Osteocyte (in vitro differentiated cells): ENCODE data around the gene CLIP4. TPM values are rescaled to one million over a fixed set of nuclear protein-coding genes. Genes with fewer than 3 reads are reported as not detected.

ENCODE experiments used
- DNase-seq: peaks from one replicate; pipeline ENCODE4 v3.0.0; 2021; ENCODE audit warnings: mixed read lengths; ENCODE audit not compliant: unreplicated experiment; ENCODE audit errors: extremely low spot score
- H3K27ac Mint-ChIP-seq: one replicate; pipeline ENCODE4 v1.8.0; 2021; ENCODE audit warnings: mild to moderate bottlenecking, mixed read lengths; ENCODE audit not compliant: unreplicated experiment
- H3K27me3 Mint-ChIP-seq: one replicate; pipeline ENCODE4 v1.8.0; 2021; ENCODE audit warnings: mixed read lengths; ENCODE audit not compliant: unreplicated experiment
- H3K36me3 Mint-ChIP-seq: one replicate; pipeline ENCODE4 v1.8.0; 2021; ENCODE audit warnings: mixed read lengths; ENCODE audit not compliant: unreplicated experiment
- H3K4me1 Mint-ChIP-seq: one replicate; pipeline ENCODE4 v1.8.0; 2021; ENCODE audit warnings: mixed read lengths; ENCODE audit not compliant: unreplicated experiment
- H3K4me3 Mint-ChIP-seq: one replicate; pipeline ENCODE4 v1.8.0; 2021; ENCODE audit warnings: mild to moderate bottlenecking, moderate library complexity, mixed read lengths; ENCODE audit not compliant: unreplicated experiment
- H3K9me3 Mint-ChIP-seq: one replicate; pipeline ENCODE4 v1.8.0; 2021; ENCODE audit warnings: mixed read lengths; ENCODE audit not compliant: unreplicated experiment
- total RNA-seq: library from RNA; stranded (reverse); gene quantifications from 2 replicates; pipeline ENCODE4 v1.2.1, GENCODE V29; 2021
- TF ChIP-seq, protein P1 (sequence below): fragments of 200-600 bp; sonication (generic); IDR thresholded peaks from 2 replicates; pipeline ENCODE4 v1.5.0; 2021; ENCODE audit warnings: antibody characterized with exemption, mild to moderate bottlenecking, moderate library complexity

The CLIP4 gene
- total RNA-seq, 1 donor from 2014 or later: 24.6 TPM

GRCh38 chr2:29223851-29224692, 108.9 kb downstream of the CLIP4 start:
- no peak overlapping the region for H3K4me3 Mint-ChIP-seq
- no peak for DNase-seq
- peaks cover 21% of the 10 kb centered on the region for H3K27me3 Mint-ChIP-seq
- no peaks in the 10 kb centered on the region for H3K36me3 Mint-ChIP-seq
- no peak overlapping the region for H3K27ac Mint-ChIP-seq
- no peaks in the 10 kb centered on the region for H3K9me3 Mint-ChIP-seq
- TF ChIP-seq, protein P1, sequence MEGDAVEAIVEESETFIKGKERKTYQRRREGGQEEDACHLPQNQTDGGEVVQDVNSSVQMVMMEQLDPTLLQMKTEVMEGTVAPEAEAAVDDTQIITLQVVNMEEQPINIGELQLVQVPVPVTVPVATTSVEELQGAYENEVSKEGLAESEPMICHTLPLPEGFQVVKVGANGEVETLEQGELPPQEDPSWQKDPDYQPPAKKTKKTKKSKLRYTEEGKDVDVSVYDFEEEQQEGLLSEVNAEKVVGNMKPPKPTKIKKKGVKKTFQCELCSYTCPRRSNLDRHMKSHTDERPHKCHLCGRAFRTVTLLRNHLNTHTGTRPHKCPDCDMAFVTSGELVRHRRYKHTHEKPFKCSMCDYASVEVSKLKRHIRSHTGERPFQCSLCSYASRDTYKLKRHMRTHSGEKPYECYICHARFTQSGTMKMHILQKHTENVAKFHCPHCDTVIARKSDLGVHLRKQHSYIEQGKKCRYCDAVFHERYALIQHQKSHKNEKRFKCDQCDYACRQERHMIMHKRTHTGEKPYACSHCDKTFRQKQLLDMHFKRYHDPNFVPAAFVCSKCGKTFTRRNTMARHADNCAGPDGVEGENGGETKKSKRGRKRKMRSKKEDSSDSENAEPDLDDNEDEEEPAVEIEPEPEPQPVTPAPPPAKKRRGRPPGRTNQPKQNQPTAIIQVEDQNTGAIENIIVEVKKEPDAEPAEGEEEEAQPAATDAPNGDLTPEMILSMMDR: no peak
- peaks cover 4% of the 10 kb centered on the region for H3K4me1 Mint-ChIP-seq

- Mint-ChIP-seq H3K36me3 (no peaks in the 10 kb centered on the region), H3K4me1 (peaks cover 4% of the 10 kb centered on the region), H3K4me3 (no peak overlapping the region), H3K27me3 (peaks cover 25% of the 10 kb centered on the region), H3K27ac (no peak overlapping the region), H3K9me3 (no peaks in the 10 kb centered on the region)
- DNase-seq: no peak
- TF ChIP-seq, protein P1: no peak
These were observed 109.7 kb downstream of the CLIP4 start for GRCh38 chr2:29224693-29225551.

DNA sequence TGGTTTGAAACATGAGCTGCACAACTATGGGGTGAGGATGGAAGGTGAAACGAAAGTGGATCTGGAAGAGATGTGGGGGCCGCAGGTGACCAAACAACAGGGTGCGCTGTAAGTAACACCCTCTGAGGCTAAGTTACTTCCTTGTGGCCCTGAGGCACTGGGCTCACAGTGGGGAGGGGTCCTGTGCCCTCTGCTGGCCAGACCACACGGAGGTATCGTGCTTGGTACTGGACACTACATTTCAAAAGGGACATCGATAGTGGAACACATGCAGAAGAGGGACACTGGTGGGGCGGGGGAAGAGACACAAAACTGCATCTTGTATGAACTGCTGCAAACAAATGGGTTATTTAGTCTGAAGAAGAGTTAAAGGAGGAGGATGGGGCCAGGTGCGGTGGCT, 110.6 kb downstream of the CLIP4 start:
- Mint-ChIP-seq H3K27ac (no peak overlapping the region), H3K36me3 (no peaks in the 10 kb centered on the region), H3K4me3 (no peak overlapping the region), H3K27me3 (peaks cover 31% of the 10 kb centered on the region), H3K9me3 (no peaks in the 10 kb centered on the region), H3K4me1 (peaks cover 4% of the 10 kb centered on the region)
- TF ChIP-seq, protein P1: no peak
- DNase-seq: no peak

DNA sequence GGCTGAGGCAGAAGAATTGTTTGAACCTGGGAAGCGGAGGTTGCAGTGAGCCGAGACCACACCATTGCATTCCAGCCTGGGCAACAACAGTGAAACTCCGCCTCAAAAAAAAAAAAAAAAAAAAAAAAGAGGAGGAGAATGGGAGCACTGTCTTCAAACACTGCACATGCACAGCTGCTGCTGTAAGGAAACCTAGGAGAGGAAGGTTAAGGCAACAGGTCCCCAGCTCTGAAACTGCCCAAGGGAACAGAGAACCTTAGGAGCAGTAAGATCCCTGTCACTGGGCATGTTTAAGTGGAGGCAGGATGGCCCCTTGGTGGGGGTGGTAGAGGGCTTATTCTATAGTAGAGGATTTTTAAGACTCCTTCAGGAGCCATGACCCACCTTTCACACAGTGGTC, 111.2 kb downstream of the CLIP4 start:
- Mint-ChIP-seq H3K4me3 (no peak overlapping the region), H3K27ac (no peak overlapping the region), H3K36me3 (no peaks in the 10 kb centered on the region), H3K4me1 (peaks cover 4% of the 10 kb centered on the region), H3K9me3 (no peaks in the 10 kb centered on the region), H3K27me3 (peaks cover 31% of the 10 kb centered on the region)
- TF ChIP-seq, protein P1: no peak
- no peak for DNase-seq

GRCh38 chr2:29226808-29227207, 111.6 kb downstream of the CLIP4 start:
- H3K27ac Mint-ChIP-seq: no peak overlapping the region
- H3K9me3 Mint-ChIP-seq: no peaks in the 10 kb centered on the region
- H3K27me3 Mint-ChIP-seq: peaks cover 28% of the 10 kb centered on the region
- DNase-seq: no peak
- peaks cover 4% of the 10 kb centered on the region for H3K4me1 Mint-ChIP-seq
- TF ChIP-seq, protein P1: no peak
- no peaks in the 10 kb centered on the region for H3K36me3 Mint-ChIP-seq
- H3K4me3 Mint-ChIP-seq: no peak overlapping the region
